Inflammatory macrophage (primary cell): ENCODE measurements around the gene PANK2.
A peak's percentile ranks its signal among the peaks of the same experiment; 100 is the strongest.
"Not testable (repeated sequence)": the region's sequence is repeated elsewhere in the genome, so short reads cannot be mapped to it uniquely, and the experiment has no call there.

Experiments
- DNase-seq, 2 donors: peaks; one replicate each; pipeline ENCODE4 v3.0.0-alpha.2; 2020 to 2022

Gene PANK2

GRCh38 chr20:3930265-3931206, 41.3 kb downstream of the PANK2 start:
- peak in 1 of 2 donors; percentile 17 for DNase-seq

DNA sequence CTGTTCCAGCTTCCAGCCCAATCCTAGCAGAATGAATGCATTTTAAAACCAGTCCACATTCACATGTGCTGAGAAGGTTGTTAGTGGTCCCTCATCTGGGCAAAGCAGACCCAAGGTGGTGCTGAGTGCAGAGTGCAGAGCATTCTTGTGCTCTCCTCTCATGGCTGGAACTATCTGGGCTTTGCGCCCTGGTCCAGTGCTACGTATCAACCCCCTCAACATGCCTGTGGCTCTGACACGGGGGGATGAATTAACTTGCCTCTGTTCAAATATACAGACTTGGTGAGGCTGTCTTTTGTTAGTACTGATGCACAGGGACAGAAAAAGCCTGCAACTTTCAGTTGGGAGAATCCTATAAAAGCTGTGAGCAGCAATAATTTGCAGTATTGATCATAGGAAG, 42.5 kb downstream of the PANK2 start:
- DNase-seq, result no peak

DNA sequence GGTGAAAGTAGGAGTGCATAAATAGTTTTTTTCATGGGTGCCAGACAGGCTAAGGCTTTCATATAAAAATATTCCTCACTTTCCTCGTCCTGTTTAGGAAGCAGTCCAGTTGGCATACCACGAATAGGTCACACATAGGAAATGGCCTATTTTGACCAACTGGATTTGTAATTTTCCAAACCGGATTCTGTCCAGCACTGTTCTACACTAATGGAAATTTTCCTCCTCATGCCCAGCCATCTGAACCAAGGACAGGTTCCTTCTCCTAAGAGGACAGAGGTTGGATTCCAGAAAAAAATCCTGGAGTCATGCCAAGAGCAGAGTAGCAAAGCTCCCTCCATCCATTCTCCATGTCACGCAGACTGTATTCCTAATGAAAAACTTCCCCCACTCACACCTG, 43.1 kb downstream of the PANK2 start:
- DNase-seq, result no peak

DNA sequence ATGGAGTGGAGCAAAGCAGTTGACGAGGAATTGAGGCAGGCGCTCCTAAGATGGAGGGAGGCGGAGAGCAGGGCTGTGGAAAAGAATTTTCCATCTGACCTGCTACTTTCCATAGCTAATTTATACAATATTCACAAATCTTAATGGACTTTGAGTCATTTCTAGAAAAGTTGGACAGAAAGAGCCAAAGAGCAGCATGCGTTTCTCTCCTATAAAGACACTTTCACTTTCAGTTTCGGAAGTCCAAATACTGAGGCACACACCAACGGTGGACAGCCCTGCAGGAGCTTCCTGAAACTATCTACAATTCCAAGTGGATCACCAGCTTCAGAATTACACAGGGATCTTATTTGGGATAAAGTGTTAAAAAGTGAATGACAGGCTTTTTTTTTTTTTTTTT, 43.5 kb downstream of the PANK2 start:
- DNase-seq, result peak in 1 of 2 donors; percentile 11

- DNase-seq, result peak; percentile 51 to 52
Observed at GRCh38 chr20:3933218-3933617, 44.0 kb downstream of the PANK2 start.

GRCh38 chr20:3934624-3935023, 45.4 kb downstream of the PANK2 start:
- DNase-seq, result no peak

- DNase-seq, result no peak
Observed at GRCh38 chr20:3935295-3935955, 46.2 kb downstream of the PANK2 start.

DNA sequence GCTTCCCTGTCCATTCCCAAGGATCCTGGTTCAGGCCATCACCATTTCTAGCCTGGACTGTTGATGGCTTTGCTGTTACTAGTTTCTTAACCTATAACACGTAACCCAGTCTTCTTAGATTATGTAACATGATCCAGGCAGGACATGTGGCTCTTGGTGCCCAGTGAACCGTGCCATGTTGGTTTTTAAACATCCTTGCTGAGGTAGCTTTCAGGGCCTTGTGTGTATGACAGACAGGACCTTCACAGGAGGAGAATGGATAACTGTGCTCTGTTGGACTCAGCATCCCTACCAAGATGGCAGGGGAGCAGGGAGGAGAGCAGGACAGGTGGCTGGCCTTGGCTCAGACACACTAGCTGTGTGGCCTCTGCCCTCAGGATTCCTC, 46.8 kb downstream of the PANK2 start:
- no peak for DNase-seq

GRCh38 chr20:3937618-3938017, 48.4 kb downstream of the PANK2 start:
- no peak for DNase-seq

DNA sequence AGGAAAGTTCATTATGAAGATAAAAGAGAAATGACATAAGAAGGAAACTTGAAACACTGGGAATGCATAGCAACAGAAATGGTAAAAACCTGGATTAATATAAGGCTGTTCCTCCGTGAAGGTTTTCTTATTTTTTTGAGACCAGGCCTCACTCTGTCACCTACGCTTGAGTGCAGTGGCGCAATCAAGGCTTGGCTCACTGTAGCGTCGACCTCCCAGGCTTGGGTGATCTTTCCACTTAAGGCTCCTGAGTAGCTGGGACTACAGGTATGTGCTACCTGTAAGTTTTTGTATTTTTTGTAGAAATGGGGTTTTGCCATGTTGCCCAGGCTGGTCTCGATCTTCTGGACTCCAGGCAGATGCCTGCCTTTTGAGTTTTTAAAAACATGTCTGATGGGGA, 51.7 kb downstream of the PANK2 start:
- DNase-seq, result no peak

- DNase-seq, result not testable (repeated sequence)
Observed at GRCh38 chr20:3946666-3947065, 57.5 kb downstream of the PANK2 start.

GRCh38 chr20:3964719-3965118, 75.5 kb downstream of the PANK2 start:
- DNase-seq, result no peak

DNA sequence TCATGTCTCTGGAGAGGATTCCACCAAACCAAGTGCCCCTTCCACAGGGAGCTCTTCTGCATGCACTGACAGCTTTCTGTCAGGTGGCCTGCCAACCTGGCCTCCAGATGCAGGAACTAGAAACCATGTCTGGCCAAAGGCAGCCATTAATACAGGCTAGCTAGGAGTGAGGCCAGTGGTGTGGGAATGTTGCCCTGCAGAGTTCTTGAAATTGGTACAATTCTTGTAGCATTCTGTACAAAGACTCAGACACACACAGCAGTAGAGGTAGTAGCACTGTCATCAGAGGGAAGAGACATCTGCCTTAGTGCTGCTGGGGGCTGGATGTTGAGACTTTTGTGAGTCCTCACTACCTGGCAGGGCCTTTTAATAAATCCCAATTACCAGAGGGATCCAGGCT, 77.4 kb downstream of the PANK2 start:
- DNase-seq, result no peak

DNA sequence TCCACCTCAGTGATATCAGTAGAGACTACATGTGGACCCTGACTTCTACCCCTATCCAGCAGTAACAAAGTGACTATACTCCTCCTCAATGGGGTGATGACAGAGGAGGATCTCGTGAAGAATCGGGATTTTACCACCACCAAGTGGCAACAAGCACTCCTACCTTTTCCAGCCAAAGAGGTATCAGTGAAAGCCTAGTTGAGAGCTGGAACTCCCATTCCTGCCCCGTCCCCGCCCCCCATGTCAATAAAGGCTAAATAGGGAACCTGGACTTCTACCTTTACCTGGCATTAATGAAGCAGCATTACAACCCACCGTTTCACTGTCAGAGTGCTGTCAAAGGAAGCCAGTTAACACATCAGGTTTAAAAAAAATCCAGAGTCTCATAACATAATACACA, 80.8 kb downstream of the PANK2 start:
- DNase-seq, result no peak

DNA sequence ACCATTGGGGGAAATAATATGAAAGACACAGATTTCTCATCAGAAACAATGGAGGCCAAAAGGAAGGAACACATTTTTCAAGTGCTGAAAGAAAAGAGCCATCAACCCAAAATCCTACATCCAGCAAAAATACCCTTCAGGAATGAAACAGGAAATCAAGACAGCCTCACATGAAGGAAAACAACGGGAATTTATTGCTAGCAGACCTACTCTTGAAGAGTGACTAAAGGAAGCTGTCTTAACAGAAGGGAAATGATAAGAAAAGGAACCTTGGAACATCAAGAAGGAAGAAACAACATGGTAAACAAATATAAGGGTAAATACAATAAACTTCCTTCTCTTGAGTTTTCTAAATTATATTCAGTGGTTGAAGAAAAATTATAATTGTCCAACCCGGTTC, 82.0 kb downstream of the PANK2 start:
- DNase-seq, result no peak

GRCh38 chr20:3972161-3972560, 83.0 kb downstream of the PANK2 start:
- no peak for DNase-seq

DNA sequence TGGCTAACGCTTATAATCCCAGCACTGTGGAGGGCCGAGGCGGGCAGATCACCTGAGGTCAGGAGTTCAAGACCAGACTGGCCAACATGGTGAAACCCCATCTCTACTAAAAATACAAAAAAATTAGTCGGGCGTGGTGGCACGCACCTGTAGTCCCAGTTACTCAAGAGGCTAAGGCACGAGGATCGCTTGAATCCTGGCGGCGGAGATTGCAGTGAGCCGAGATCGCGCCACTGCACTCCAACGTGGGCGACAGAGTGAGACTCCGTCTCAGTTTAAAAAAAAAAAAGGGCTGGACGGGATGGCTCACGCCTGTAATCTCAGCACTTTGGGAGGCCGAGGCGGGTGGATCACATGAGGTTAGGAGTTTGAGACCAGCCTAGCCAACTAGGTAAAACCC, 83.4 kb downstream of the PANK2 start:
- not testable (repeated sequence) for DNase-seq

GRCh38 chr20:3973705-3974104, 84.5 kb downstream of the PANK2 start:
- DNase-seq, result no peak

- no peak for DNase-seq
Observed at GRCh38 chr20:3976511-3976910, 87.3 kb downstream of the PANK2 start.
